ENCODE measurements around the gene SLC7A1. TPM values are rescaled to one million over a fixed set of nuclear protein-coding genes. Genes with fewer than 3 reads are reported as not detected.

The SLC7A1 gene
- total and polyA plus RNA-seq, 2 of the 8 experiments (the other 6 are each of a cell fraction or from before 2014, with no cell fraction given), result 26.8 to 114 TPM

- TF ChIP-seq, protein P1, sequence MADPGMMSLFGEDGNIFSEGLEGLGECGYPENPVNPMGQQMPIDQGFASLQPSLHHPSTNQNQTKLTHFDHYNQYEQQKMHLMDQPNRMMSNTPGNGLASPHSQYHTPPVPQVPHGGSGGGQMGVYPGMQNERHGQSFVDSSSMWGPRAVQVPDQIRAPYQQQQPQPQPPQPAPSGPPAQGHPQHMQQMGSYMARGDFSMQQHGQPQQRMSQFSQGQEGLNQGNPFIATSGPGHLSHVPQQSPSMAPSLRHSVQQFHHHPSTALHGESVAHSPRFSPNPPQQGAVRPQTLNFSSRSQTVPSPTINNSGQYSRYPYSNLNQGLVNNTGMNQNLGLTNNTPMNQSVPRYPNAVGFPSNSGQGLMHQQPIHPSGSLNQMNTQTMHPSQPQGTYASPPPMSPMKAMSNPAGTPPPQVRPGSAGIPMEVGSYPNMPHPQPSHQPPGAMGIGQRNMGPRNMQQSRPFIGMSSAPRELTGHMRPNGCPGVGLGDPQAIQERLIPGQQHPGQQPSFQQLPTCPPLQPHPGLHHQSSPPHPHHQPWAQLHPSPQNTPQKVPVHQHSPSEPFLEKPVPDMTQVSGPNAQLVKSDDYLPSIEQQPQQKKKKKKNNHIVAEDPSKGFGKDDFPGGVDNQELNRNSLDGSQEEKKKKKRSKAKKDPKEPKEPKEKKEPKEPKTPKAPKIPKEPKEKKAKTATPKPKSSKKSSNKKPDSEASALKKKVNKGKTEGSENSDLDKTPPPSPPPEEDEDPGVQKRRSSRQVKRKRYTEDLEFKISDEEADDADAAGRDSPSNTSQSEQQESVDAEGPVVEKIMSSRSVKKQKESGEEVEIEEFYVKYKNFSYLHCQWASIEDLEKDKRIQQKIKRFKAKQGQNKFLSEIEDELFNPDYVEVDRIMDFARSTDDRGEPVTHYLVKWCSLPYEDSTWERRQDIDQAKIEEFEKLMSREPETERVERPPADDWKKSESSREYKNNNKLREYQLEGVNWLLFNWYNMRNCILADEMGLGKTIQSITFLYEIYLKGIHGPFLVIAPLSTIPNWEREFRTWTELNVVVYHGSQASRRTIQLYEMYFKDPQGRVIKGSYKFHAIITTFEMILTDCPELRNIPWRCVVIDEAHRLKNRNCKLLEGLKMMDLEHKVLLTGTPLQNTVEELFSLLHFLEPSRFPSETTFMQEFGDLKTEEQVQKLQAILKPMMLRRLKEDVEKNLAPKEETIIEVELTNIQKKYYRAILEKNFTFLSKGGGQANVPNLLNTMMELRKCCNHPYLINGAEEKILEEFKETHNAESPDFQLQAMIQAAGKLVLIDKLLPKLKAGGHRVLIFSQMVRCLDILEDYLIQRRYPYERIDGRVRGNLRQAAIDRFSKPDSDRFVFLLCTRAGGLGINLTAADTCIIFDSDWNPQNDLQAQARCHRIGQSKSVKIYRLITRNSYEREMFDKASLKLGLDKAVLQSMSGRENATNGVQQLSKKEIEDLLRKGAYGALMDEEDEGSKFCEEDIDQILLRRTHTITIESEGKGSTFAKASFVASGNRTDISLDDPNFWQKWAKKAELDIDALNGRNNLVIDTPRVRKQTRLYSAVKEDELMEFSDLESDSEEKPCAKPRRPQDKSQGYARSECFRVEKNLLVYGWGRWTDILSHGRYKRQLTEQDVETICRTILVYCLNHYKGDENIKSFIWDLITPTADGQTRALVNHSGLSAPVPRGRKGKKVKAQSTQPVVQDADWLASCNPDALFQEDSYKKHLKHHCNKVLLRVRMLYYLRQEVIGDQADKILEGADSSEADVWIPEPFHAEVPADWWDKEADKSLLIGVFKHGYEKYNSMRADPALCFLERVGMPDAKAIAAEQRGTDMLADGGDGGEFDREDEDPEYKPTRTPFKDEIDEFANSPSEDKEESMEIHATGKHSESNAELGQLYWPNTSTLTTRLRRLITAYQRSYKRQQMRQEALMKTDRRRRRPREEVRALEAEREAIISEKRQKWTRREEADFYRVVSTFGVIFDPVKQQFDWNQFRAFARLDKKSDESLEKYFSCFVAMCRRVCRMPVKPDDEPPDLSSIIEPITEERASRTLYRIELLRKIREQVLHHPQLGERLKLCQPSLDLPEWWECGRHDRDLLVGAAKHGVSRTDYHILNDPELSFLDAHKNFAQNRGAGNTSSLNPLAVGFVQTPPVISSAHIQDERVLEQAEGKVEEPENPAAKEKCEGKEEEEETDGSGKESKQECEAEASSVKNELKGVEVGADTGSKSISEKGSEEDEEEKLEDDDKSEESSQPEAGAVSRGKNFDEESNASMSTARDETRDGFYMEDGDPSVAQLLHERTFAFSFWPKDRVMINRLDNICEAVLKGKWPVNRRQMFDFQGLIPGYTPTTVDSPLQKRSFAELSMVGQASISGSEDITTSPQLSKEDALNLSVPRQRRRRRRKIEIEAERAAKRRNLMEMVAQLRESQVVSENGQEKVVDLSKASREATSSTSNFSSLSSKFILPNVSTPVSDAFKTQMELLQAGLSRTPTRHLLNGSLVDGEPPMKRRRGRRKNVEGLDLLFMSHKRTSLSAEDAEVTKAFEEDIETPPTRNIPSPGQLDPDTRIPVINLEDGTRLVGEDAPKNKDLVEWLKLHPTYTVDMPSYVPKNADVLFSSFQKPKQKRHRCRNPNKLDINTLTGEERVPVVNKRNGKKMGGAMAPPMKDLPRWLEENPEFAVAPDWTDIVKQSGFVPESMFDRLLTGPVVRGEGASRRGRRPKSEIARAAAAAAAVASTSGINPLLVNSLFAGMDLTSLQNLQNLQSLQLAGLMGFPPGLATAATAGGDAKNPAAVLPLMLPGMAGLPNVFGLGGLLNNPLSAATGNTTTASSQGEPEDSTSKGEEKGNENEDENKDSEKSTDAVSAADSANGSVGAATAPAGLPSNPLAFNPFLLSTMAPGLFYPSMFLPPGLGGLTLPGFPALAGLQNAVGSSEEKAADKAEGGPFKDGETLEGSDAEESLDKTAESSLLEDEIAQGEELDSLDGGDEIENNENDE (IDR thresholded peaks at IDR 0.05; ENCODE audit: insufficient replicate concordance, low read length), result no peak
- TF ChIP-seq CBX8 (IDR thresholded peaks at IDR 0.05; ENCODE audit: borderline replicate concordance, low read depth, low read length), result no peak
- TF ChIP-seq ATF3 (IDR thresholded peaks at IDR 0.05; ENCODE audit: insufficient read depth, low read depth, low read length), result no peak
- TF ChIP-seq CTBP2 (IDR thresholded peaks at IDR 0.05; ENCODE audit: borderline replicate concordance, insufficient read depth, insufficient read length, low read length), result no peak
- no peak for TF ChIP-seq CREB1 (IDR thresholded peaks at IDR 0.05)
- TF ChIP-seq RNF2 (IDR thresholded peaks at IDR 0.05; ENCODE audit: borderline replicate concordance, low read depth, low read length, missing control alignments, poor library complexity, severe bottlenecking), result no peak
- TF ChIP-seq JUN (IDR thresholded peaks at IDR 0.05; ENCODE audit: low read depth, low read length), result no peak
- TF ChIP-seq NRF1 (IDR thresholded peaks at IDR 0.05; ENCODE audit: low read depth, low read length), result no peak
- TF ChIP-seq CEBPB (IDR thresholded peaks at IDR 0.05; ENCODE audit: low read depth, low read length), result no peak
- TF ChIP-seq CHD1 (IDR thresholded peaks at IDR 0.05; ENCODE audit: low read depth, low read length), result no peak
- TF ChIP-seq SIRT6 (IDR thresholded peaks at IDR 0.05; ENCODE audit: low read length), result no peak
- no peak for TF ChIP-seq KDM4A (IDR thresholded peaks at IDR 0.05; ENCODE audit: low read depth, low read length, severe bottlenecking)
Observed at GRCh38 chr13:29473166-29473565, 122.3 kb downstream of the SLC7A1 start (continued).

Data from H1 (cell line).